HepG2 (cell line): Measurements from ENCODE around the gene TAOK3. TPM values are rescaled to one million over a fixed set of nuclear protein-coding genes. Genes with fewer than 3 reads are reported as not detected.
A peak's percentile ranks its signal among the peaks of the same experiment; 100 is the strongest.

Experiments
- ATAC-seq: fragments of 200-7000 bp; cut with Tn5 transposase; 3 replicates; pipeline ENCODE4 v1.9.1; 2020; ENCODE audit warnings: mild to moderate bottlenecking, moderate library complexity
- BruUV-seq: library from RNA; stranded (reverse); fragments of 400-500 nt; replicated peaks from 2 replicates; lab custom pipeline; 2021; lab: Mats Ljungman, UMichigan
- CTCF ChIA-PET: fragments of 300-600 bp; formaldehyde crosslinking; extraction: SDS; loops from one replicate; lab custom pipeline; 2021; ENCODE audit warnings: low total read pairs, inconsistent platforms, low intra/inter-chr PET ratio; lab: Yijun Ruan, JAX
- POLR2A ChIA-PET: fragments of 350-600 bp; sonication (Branson Sonifier 250); formaldehyde crosslinking; loops from one replicate; lab custom pipeline; 2020; ENCODE audit warnings: antibody characterized with exemption, inconsistent platforms; lab: Yijun Ruan, JAX
- DNase-seq: peaks from one replicate; pipeline ENCODE4 v3.0.0-alpha.2; 2015; ENCODE audit warnings: low spot score
- FAIRE-seq: peaks from 3 replicates; lab custom pipeline; 2011; peaks lifted over from hg19 to GRCh38; lab: Jason Lieb, UNC
- H2AFZ ChIP-seq: one replicate; pipeline ENCODE4 v1.6.1; 2011; ENCODE audit warnings: low read length, inconsistent platforms
- H3K27ac ChIP-seq: fragments of 300-600 bp; 3 replicates; pipeline ENCODE4 v1.8.0; 2011; ENCODE audit warnings: mixed run types, mild to moderate bottlenecking, mixed read lengths, low read length, inconsistent platforms; ENCODE audit not compliant: insufficient read depth; ENCODE audit errors: extremely low read length
- H3K27me3 ChIP-seq, 2 experiments: fragments of 200-600 bp in 1 of 2; 2 replicates in 1 of 2; 3 replicates in 1 of 2; pipeline versions ENCODE4 v1.6.0 to v1.8.0; 2011; ENCODE audit warnings: low read length in 2 of 2, mild to moderate bottlenecking in 2 of 2, moderate library complexity in 2 of 2, inconsistent platforms in 1 of 2; ENCODE audit not compliant: insufficient read depth in 2 of 2, control insufficient read depth in 1 of 2
- H3K36me3 ChIP-seq, 2 experiments: fragments of 200-600 bp in 1 of 2; replicated peaks in 1 of 2; 2 replicates in 1 of 2; 3 replicates in 1 of 2; pipeline versions ENCODE4 v1.5.1 to v1.8.0; 2011; ENCODE audit warnings: low read length in 2 of 2, inconsistent platforms in 1 of 2; ENCODE audit not compliant: insufficient read depth in 2 of 2, control insufficient read depth in 1 of 2
- H3K4me1 ChIP-seq: 2 replicates; pipeline ENCODE4 v1.5.1; 2012; ENCODE audit warnings: low read length, inconsistent platforms; ENCODE audit not compliant: insufficient read depth
- H3K4me2 ChIP-seq: 2 replicates; pipeline ENCODE4 v1.6.0; 2011; ENCODE audit warnings: low read depth, low read length, inconsistent platforms
- H3K4me3 ChIP-seq, 3 experiments: fragments of 200-600 bp in 1 of 3; sonication (generic), shearing (Covaris generic) in 1 of 3; replicated peaks in 1 of 3; 2 replicates each; pipeline ENCODE4 v1.5.1; 2011 to 2016; ENCODE audit warnings: low read length in 3 of 3, inconsistent platforms in 2 of 3, low read depth in 2 of 3, mild to moderate bottlenecking in 2 of 3, control low read depth in 1 of 3, mixed read lengths in 1 of 3; ENCODE audit not compliant: insufficient read depth in 1 of 3
- H3K79me2 ChIP-seq: one replicate; pipeline ENCODE4 v1.6.1; 2011; ENCODE audit warnings: low read length, inconsistent platforms; ENCODE audit not compliant: insufficient read depth
- H3K9ac ChIP-seq: 2 replicates; pipeline ENCODE4 v1.6.0; 2011; ENCODE audit warnings: mild to moderate bottlenecking, low read depth, low read length, inconsistent platforms; ENCODE audit not compliant: insufficient read depth
- H3K9me3 ChIP-seq: 2 replicates; pipeline ENCODE4 v1.5.1; 2012; ENCODE audit warnings: mild to moderate bottlenecking, low read length
- H4K20me1 ChIP-seq: 2 replicates; pipeline ENCODE4 v1.6.0; 2011; ENCODE audit warnings: inconsistent platforms, mild to moderate bottlenecking, low read length, moderate library complexity; ENCODE audit not compliant: insufficient read depth
- ADNP ChIP-seq: sonication (generic); formaldehyde crosslinking; IDR thresholded peaks from 2 replicates; pipeline ENCODE4 v1.4.0; 2020; ENCODE audit warnings: missing genetic modification reagents
- ELF1 ChIP-seq: sonication (generic); formaldehyde crosslinking; IDR thresholded peaks from 2 replicates; pipeline ENCODE4 v1.4.0; 2020; ENCODE audit warnings: missing genetic modification reagents
- FOXK2 ChIP-seq: fragments of 450-650 bp; IDR thresholded peaks from 2 replicates; pipeline ENCODE4 v1.6.1; 2016
- IKZF4 ChIP-seq: sonication (generic); formaldehyde crosslinking; IDR thresholded peaks from 2 replicates; pipeline ENCODE4 v1.5.1; 2020; ENCODE audit warnings: borderline replicate concordance, mild to moderate bottlenecking, low read depth, missing genetic modification reagents; ENCODE audit errors: not compliant biosample characterization
- KDM4B ChIP-seq: sonication (generic); formaldehyde crosslinking; IDR thresholded peaks from 2 replicates; pipeline ENCODE4 v1.4.0; 2020; ENCODE audit warnings: missing genetic modification reagents
- KMT2B ChIP-seq: IDR thresholded peaks from 2 replicates; pipeline ENCODE4 v1.6.1; 2016; ENCODE audit warnings: missing genetic modification reagents, missing compliant biosample characterization
- NCOA2 ChIP-seq: sonication (generic); formaldehyde crosslinking; IDR thresholded peaks from 2 replicates; pipeline ENCODE4 v1.8.0; 2022; ENCODE audit warnings: inconsistent platforms
- NFKB2 ChIP-seq: sonication (generic); formaldehyde crosslinking; IDR thresholded peaks from 2 replicates; pipeline ENCODE4 v1.4.0; 2020; ENCODE audit warnings: missing genetic modification reagents, borderline replicate concordance
- PITX1 ChIP-seq: sonication (generic); formaldehyde crosslinking; IDR thresholded peaks from 2 replicates; pipeline ENCODE4 v1.5.1; 2020; ENCODE audit warnings: mild to moderate bottlenecking, missing genetic modification reagents
- PTBP1 ChIP-seq: fragments of 200-400 bp; formaldehyde crosslinking; IDR thresholded peaks from 2 replicates; pipeline ENCODE4 v1.6.1; 2018; ENCODE audit warnings: low read length, low read depth; ENCODE audit not compliant: poor library complexity, severe bottlenecking
- SATB2 ChIP-seq: sonication (generic); formaldehyde crosslinking; IDR thresholded peaks from 2 replicates; pipeline ENCODE4 v1.5.0; 2020; ENCODE audit warnings: missing genetic modification reagents
- XRCC5 ChIP-seq: fragments of 200-400 bp; formaldehyde crosslinking; optimal IDR thresholded peaks from 2 replicates; pipeline ENCODE3; 2017; ENCODE audit warnings: mild to moderate bottlenecking, low read length
- ZNF431 ChIP-seq: sonication (generic); formaldehyde crosslinking; IDR thresholded peaks from 2 replicates; pipeline ENCODE4 v1.9.0; 2022; ENCODE audit warnings: missing genetic modification reagents, low read depth, mild to moderate bottlenecking, borderline replicate concordance
- ZNF703 ChIP-seq: sonication (generic); formaldehyde crosslinking; IDR thresholded peaks from 2 replicates; pipeline ENCODE4 v1.5.1; 2020; ENCODE audit warnings: missing genetic modification reagents, mild to moderate bottlenecking, moderate library complexity, borderline replicate concordance
- ZNF841 ChIP-seq: sonication (generic); formaldehyde crosslinking; IDR thresholded peaks from 2 replicates; pipeline ENCODE4 v1.8.1; 2023; ENCODE audit warnings: missing genetic modification reagents, borderline replicate concordance
- ZNF891 ChIP-seq: sonication (generic); formaldehyde crosslinking; IDR thresholded peaks from 2 replicates; pipeline ENCODE4 v1.5.0; 2020; ENCODE audit warnings: mild to moderate bottlenecking, missing genetic modification reagents
- ZSCAN12 ChIP-seq: sonication (generic); formaldehyde crosslinking; IDR thresholded peaks from 2 replicates; pipeline ENCODE4 v1.9.0; 2021; ENCODE audit warnings: mild to moderate bottlenecking, missing genetic modification reagents
- WGBS: methylation state at CpG from one replicate; pipeline ENCODE4 v1.1.6; 2017; ENCODE audit warnings: low lambda C conversion rate; 5-methylcytosine and 5-hydroxymethylcytosine counted together
- in situ Hi-C: cut with HindIII; loops from 2 replicates; pipeline ENCODE4 v1.10.0; 2017; ENCODE audit warnings: low pct_unique_long_range_greater_than_20kb; ENCODE audit not compliant: extremely low pct_ligation_motif_present
- intact Hi-C: fragments of 100-400 bp; cut with micrococcal nuclease; formaldehyde crosslinking; loops from one replicate; pipeline ENCODE4 v1.10.0; 2022; ENCODE audit not compliant: unreplicated experiment
- polyA plus RNA-seq, 8 experiments: library from polyadenylated mRNA; depleted of rRNA in 3 of 8; stranded (reverse) in 7 of 8; unstranded in 1 of 8; fragments of >200 nt; fragmentation: Illumina TruSeq in 4 of 8; extraction: Trizol in 4 of 8; gene quantifications; 2 replicates each; pipeline versions ENCODE4 v1.2.1 to v1.2.3, GENCODE V29; 2011 to 2016; ENCODE audit warnings: low read depth in 4 of 8, missing spikeins in 1 of 8, mixed read lengths in 1 of 8; ENCODE audit not compliant: insufficient read depth in 1 of 8
- total RNA-seq, 5 experiments: library from RNA; depleted of rRNA; stranded (reverse); fragments of >200 nt; fragmentation: Illumina TruSeq; extraction: Trizol; gene quantifications; 2 replicates each; pipeline ENCODE4 v1.2.3, GENCODE V29; 2016; ENCODE audit warnings: low read depth in 1 of 5
- TF ChIP-seq, protein P1 (sequence below): sonication (generic); formaldehyde crosslinking; IDR thresholded peaks from 2 replicates; pipeline ENCODE4 v1.5.1; 2020; ENCODE audit warnings: mild to moderate bottlenecking, missing genetic modification reagents, moderate library complexity
- TF ChIP-seq, protein P2 (sequence below): IDR thresholded peaks from 2 replicates; pipeline ENCODE4 v1.6.1; 2012; ENCODE audit warnings: inconsistent platforms
- TF ChIP-seq, protein P3 (sequence below): sonication (generic); formaldehyde crosslinking; IDR thresholded peaks from 2 replicates; pipeline ENCODE4 v1.5.0; 2020; ENCODE audit warnings: missing genetic modification reagents

The TAOK3 gene
- total and polyA plus RNA-seq, 2 of the 13 experiments (the other 11 are each of a cell fraction or from before 2014, with no cell fraction given): 10.4 to 12.3 TPM

DNA sequence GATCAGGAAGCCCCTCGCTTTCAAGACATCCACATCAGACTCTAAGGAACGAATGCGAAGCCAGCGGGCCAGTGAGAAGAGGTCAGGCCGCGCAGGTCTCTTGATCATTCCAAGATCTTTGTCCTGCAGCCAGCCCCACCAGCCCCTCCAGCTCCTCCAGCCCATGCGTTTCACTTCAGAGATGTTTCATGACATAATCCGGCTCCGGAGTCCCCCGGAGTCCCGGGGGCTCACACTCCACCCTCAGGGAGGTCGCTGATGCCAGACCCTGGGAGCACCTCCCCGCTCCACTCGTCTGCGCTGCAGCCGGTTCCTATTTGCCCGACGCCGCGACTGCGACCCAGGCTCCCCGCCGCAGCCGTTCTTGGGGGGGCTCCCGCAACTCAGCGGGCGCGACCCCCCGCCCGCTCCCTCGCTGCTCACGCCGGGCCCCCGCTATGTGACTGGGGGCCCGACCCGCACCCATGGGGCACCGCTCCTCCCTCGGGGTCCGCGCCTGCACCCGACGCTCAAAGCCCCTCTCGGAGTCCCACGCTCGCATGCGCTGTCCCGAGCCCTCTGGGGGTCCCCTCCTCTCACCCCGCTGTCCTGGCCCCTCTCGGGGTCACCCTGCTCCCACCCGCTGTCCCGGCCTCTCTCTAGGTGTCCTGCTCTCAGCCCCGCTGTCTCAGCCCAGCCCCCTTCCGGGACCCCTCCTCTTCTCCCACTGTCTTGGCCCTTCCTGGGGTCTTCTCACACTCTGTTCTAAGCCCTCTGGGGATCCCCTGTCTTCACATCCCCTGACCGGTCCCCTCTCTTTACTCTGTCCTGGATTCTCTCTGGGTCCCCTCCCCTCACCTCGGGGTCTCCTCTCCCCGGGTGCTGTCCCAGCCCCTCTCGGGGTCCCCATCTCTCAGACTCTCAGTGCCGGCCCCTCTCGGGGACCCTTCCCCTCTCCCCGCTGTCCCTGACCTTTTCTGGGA, 1.1 kb downstream of the TAOK3 start:
- in situ Hi-C loops (loop anchor here (5.0 kb wide), 2 partner anchors 189 to 249 kb away; no protein-coding TSS in a partner anchor), intact Hi-C loops (loop anchor here (2.0 to 5.0 kb wide), 2 partner anchors 234 to 251 kb away; partner anchors contain the start of gene PEBP1)
- H3K9ac ChIP-seq: peak overlapping the region; percentile 78
- H3K9me3 ChIP-seq: no peaks in the 10 kb centered on the region
- WGBS: 1% methylated on average over 25 of the region's 60 CpGs
- no peaks in the 10 kb centered on the region for H3K36me3 ChIP-seq
- ChIA-PET CTCF (no interaction called here), POLR2A (no interaction called here)
- peak; percentile 20 for ATAC-seq
- H3K27ac ChIP-seq: peak overlapping the region; percentile 75
- peak overlapping the region; percentile 68 for H3K4me2 ChIP-seq
- peaks cover 35% of the 10 kb centered on the region for H3K4me1 ChIP-seq
- H4K20me1 ChIP-seq: no peaks in the 10 kb centered on the region
- BruUV-seq: no TSS peak
- H2AFZ ChIP-seq: peak overlapping the region; percentile 40
- no peak for FAIRE-seq
- H3K79me2 ChIP-seq: peaks cover 33% of the 10 kb centered on the region
- no peak for DNase-seq
- H3K4me3 ChIP-seq: peak overlapping the region; percentile 91 to 95 (median 94)
- no peaks in the 10 kb centered on the region; a peak in 1 of 5 replicates for H3K27me3 ChIP-seq
- no peak for TF ChIP-seq KMT2B (CRISPR knock-in tag)
- no peak for TF ChIP-seq ZSCAN12 (CRISPR knock-in tag)
- TF ChIP-seq ZNF841 (CRISPR knock-in tag): no peak
- TF ChIP-seq PTBP1: no peak
- TF ChIP-seq KDM4B (CRISPR knock-in tag): no peak
- no peak for TF ChIP-seq PITX1 (CRISPR knock-in tag)
- TF ChIP-seq ADNP (CRISPR knock-in tag): no peak
- TF ChIP-seq, protein P1, sequence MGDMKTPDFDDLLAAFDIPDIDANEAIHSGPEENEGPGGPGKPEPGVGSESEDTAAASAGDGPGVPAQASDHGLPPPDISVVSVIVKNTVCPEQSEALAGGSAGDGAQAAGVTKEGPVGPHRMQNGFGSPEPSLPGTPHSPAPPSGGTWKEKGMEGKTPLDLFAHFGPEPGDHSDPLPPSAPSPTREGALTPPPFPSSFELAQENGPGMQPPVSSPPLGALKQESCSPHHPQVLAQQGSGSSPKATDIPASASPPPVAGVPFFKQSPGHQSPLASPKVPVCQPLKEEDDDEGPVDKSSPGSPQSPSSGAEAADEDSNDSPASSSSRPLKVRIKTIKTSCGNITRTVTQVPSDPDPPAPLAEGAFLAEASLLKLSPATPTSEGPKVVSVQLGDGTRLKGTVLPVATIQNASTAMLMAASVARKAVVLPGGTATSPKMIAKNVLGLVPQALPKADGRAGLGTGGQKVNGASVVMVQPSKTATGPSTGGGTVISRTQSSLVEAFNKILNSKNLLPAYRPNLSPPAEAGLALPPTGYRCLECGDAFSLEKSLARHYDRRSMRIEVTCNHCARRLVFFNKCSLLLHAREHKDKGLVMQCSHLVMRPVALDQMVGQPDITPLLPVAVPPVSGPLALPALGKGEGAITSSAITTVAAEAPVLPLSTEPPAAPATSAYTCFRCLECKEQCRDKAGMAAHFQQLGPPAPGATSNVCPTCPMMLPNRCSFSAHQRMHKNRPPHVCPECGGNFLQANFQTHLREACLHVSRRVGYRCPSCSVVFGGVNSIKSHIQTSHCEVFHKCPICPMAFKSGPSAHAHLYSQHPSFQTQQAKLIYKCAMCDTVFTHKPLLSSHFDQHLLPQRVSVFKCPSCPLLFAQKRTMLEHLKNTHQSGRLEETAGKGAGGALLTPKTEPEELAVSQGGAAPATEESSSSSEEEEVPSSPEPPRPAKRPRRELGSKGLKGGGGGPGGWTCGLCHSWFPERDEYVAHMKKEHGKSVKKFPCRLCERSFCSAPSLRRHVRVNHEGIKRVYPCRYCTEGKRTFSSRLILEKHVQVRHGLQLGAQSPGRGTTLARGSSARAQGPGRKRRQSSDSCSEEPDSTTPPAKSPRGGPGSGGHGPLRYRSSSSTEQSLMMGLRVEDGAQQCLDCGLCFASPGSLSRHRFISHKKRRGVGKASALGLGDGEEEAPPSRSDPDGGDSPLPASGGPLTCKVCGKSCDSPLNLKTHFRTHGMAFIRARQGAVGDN (CRISPR knock-in tag): peak; percentile 49
- TF ChIP-seq SATB2 (CRISPR knock-in tag): no peak
- peak; percentile 19 for TF ChIP-seq XRCC5
- TF ChIP-seq, protein P2, sequence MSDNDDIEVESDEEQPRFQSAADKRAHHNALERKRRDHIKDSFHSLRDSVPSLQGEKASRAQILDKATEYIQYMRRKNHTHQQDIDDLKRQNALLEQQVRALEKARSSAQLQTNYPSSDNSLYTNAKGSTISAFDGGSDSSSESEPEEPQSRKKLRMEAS: no peak
- TF ChIP-seq NCOA2: no peak
- TF ChIP-seq FOXK2: no peak
- TF ChIP-seq, protein P3, sequence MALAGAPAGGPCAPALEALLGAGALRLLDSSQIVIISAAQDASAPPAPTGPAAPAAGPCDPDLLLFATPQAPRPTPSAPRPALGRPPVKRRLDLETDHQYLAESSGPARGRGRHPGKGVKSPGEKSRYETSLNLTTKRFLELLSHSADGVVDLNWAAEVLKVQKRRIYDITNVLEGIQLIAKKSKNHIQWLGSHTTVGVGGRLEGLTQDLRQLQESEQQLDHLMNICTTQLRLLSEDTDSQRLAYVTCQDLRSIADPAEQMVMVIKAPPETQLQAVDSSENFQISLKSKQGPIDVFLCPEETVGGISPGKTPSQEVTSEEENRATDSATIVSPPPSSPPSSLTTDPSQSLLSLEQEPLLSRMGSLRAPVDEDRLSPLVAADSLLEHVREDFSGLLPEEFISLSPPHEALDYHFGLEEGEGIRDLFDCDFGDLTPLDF (CRISPR knock-in tag): no peak
- 0 out of 2 replicates have a peak, but pooled peaks have one; percentile 30 for TF ChIP-seq NFKB2
- no peak for TF ChIP-seq ZNF703 (CRISPR knock-in tag)
- TF ChIP-seq ELF1 (CRISPR knock-in tag): no peak
- TF ChIP-seq ZNF891 (CRISPR knock-in tag): no peak
- no peak for TF ChIP-seq IKZF4 (CRISPR knock-in tag)
- TF ChIP-seq ZNF431 (CRISPR knock-in tag): no peak
